K562 (cell line): ENCODE data around the gene EP300. TPM values are rescaled to one million over a fixed set of nuclear protein-coding genes. Genes with fewer than 3 reads are reported as not detected.

Source experiments
- ARHGAP35 ChIP-seq: fragments of 450-650 bp; IDR thresholded peaks from 2 replicates; pipeline ENCODE4 v1.6.1; 2018; ENCODE audit not compliant: partially characterized antibody
- BRD4 ChIP-seq: fragments of 200-600 bp; sonication (generic); IDR thresholded peaks from 2 replicates; pipeline ENCODE4 v1.6.1; 2017; ENCODE audit warnings: inconsistent platforms
- EP400 ChIP-seq: fragments of 450-650 bp; IDR thresholded peaks from 2 replicates; pipeline ENCODE4 v1.6.1; 2017; ENCODE audit warnings: antibody characterized with exemption, mild to moderate bottlenecking, moderate library complexity
- GABPA ChIP-seq: fragments of 200-800 bp; sonication (Bioruptor generic); conservative IDR thresholded peaks from 2 replicates; pipeline ENCODE4 v1.6.1; 2016; ENCODE audit warnings: low read depth, missing genetic modification characterization, missing compliant biosample characterization
- MTA1 ChIP-seq: fragments of 450-650 bp; IDR thresholded peaks from 2 replicates; pipeline ENCODE4 v1.6.1; 2017; ENCODE audit warnings: borderline replicate concordance
- MYC ChIP-seq, 2 experiments: fragments of 250-450 bp in 1 of 2; sonication (Bioruptor Pico) in 1 of 2; IDR thresholded peaks; 2 replicates each; pipeline versions ENCODE4 v1.5.1 to v1.6.1; 2012 to 2021; ENCODE audit warnings: low read depth in 2 of 2, borderline replicate concordance in 1 of 2, improper control_type of control experiment in 1 of 2, low read length in 1 of 2, mild to moderate bottlenecking in 1 of 2, moderate library complexity in 1 of 2
- ZNF121 ChIP-seq: sonication (generic); formaldehyde crosslinking; conservative IDR thresholded peaks from 2 replicates; pipeline ENCODE4 v1.8.0; 2022; ENCODE audit warnings: missing genetic modification reagents
- polyA plus RNA-seq, 8 experiments: library from polyadenylated mRNA; depleted of rRNA in 4 of 8; stranded (reverse) in 5 of 8; unstranded in 3 of 8; fragments of >200 nt; fragmentation: Nextera tagmentation in 2 of 8; fragmentation: Illumina TruSeq in 1 of 8; extraction: Ambion mirVana in 2 of 8; extraction: Trizol in 1 of 8; gene quantifications; 2 replicates each; pipeline versions ENCODE4 v1.2.1 to v1.2.3, GENCODE V29; 2011 to 2014; ENCODE audit warnings: inconsistent platforms in 1 of 8, missing spikeins in 1 of 8
- total RNA-seq, 7 experiments: library from RNA; depleted of rRNA in 6 of 7; stranded (reverse); fragments of >200 nt in 6 of 7; fragmentation: Illumina TruSeq in 2 of 7; extraction: Trizol in 2 of 7; gene quantifications; 2 replicates each; pipeline versions ENCODE4 v1.2.1 to v1.2.3, GENCODE V29; 2011 to 2021; ENCODE audit warnings: low replicate concordance in 1 of 7
- TF ChIP-seq, protein P1 (sequence below): fragments of 200-600 bp; sonication (generic); IDR thresholded peaks from one replicate; pipeline ENCODE4 v1.6.1; 2012; ENCODE audit warnings: mild to moderate bottlenecking, low read depth, low read length, inconsistent platforms
- TF ChIP-seq, protein P2 (sequence below): fragments of 250-450 bp; sonication (Bioruptor Pico); IDR thresholded peaks from 2 replicates; pipeline ENCODE4 v1.5.0; 2020; ENCODE audit warnings: mild to moderate bottlenecking
- TF ChIP-seq, protein P3 (sequence below): IDR thresholded peaks from 2 replicates; pipeline ENCODE4 v1.6.1; 2012; ENCODE audit warnings: low read depth, low read length, improper control_type of control experiment, borderline replicate concordance
- TF ChIP-seq, protein P4 (sequence below): fragments of 250-450 bp; sonication (Bioruptor Pico); IDR thresholded peaks from 2 replicates; pipeline ENCODE4 v1.8.0; 2021; ENCODE audit warnings: moderate library complexity, mild to moderate bottlenecking, inconsistent platforms

EP300 gene
- total and polyA plus RNA-seq, 9 of the 15 experiments (the other 6 are each of a cell fraction or from before 2014, with no cell fraction given), result 2.2 to 28.6 (median 10.9) TPM

DNA sequence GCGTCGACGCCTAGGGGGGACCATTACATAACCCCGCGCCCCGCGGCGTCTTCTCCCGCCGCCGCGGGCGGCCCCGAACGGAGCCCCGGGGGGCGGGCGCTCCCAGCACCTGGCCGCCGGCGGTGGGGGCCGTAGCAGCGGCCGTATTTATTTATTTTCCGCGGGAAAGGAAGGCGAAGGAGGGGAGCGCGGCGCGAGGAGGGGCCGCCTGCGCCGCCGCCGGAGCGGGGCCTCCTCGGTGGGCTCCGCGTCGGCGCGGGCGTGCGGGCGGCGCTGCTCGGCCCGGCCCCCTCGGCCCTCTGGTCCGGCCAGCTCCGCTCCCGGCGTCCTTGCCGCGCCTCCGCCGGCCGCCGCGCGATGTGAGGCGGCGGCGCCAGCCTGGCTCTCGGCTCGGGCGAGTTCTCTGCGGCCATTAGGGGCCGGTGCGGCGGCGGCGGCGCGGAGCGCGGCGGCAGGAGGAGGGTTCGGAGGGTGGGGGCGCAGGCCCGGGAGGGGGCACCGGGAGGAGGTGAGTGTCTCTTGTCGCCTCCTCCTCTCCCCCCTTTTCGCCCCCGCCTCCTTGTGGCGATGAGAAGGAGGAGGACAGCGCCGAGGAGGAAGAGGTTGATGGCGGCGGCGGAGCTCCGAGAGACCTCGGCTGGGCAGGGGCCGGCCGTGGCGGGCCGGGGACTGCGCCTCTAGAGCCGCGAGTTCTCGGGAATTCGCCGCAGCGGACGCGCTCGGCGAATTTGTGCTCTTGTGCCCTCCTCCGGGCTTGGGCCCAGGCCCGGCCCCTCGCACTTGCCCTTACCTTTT, at the start of gene EP300 (continued):
- TF ChIP-seq, protein P1, sequence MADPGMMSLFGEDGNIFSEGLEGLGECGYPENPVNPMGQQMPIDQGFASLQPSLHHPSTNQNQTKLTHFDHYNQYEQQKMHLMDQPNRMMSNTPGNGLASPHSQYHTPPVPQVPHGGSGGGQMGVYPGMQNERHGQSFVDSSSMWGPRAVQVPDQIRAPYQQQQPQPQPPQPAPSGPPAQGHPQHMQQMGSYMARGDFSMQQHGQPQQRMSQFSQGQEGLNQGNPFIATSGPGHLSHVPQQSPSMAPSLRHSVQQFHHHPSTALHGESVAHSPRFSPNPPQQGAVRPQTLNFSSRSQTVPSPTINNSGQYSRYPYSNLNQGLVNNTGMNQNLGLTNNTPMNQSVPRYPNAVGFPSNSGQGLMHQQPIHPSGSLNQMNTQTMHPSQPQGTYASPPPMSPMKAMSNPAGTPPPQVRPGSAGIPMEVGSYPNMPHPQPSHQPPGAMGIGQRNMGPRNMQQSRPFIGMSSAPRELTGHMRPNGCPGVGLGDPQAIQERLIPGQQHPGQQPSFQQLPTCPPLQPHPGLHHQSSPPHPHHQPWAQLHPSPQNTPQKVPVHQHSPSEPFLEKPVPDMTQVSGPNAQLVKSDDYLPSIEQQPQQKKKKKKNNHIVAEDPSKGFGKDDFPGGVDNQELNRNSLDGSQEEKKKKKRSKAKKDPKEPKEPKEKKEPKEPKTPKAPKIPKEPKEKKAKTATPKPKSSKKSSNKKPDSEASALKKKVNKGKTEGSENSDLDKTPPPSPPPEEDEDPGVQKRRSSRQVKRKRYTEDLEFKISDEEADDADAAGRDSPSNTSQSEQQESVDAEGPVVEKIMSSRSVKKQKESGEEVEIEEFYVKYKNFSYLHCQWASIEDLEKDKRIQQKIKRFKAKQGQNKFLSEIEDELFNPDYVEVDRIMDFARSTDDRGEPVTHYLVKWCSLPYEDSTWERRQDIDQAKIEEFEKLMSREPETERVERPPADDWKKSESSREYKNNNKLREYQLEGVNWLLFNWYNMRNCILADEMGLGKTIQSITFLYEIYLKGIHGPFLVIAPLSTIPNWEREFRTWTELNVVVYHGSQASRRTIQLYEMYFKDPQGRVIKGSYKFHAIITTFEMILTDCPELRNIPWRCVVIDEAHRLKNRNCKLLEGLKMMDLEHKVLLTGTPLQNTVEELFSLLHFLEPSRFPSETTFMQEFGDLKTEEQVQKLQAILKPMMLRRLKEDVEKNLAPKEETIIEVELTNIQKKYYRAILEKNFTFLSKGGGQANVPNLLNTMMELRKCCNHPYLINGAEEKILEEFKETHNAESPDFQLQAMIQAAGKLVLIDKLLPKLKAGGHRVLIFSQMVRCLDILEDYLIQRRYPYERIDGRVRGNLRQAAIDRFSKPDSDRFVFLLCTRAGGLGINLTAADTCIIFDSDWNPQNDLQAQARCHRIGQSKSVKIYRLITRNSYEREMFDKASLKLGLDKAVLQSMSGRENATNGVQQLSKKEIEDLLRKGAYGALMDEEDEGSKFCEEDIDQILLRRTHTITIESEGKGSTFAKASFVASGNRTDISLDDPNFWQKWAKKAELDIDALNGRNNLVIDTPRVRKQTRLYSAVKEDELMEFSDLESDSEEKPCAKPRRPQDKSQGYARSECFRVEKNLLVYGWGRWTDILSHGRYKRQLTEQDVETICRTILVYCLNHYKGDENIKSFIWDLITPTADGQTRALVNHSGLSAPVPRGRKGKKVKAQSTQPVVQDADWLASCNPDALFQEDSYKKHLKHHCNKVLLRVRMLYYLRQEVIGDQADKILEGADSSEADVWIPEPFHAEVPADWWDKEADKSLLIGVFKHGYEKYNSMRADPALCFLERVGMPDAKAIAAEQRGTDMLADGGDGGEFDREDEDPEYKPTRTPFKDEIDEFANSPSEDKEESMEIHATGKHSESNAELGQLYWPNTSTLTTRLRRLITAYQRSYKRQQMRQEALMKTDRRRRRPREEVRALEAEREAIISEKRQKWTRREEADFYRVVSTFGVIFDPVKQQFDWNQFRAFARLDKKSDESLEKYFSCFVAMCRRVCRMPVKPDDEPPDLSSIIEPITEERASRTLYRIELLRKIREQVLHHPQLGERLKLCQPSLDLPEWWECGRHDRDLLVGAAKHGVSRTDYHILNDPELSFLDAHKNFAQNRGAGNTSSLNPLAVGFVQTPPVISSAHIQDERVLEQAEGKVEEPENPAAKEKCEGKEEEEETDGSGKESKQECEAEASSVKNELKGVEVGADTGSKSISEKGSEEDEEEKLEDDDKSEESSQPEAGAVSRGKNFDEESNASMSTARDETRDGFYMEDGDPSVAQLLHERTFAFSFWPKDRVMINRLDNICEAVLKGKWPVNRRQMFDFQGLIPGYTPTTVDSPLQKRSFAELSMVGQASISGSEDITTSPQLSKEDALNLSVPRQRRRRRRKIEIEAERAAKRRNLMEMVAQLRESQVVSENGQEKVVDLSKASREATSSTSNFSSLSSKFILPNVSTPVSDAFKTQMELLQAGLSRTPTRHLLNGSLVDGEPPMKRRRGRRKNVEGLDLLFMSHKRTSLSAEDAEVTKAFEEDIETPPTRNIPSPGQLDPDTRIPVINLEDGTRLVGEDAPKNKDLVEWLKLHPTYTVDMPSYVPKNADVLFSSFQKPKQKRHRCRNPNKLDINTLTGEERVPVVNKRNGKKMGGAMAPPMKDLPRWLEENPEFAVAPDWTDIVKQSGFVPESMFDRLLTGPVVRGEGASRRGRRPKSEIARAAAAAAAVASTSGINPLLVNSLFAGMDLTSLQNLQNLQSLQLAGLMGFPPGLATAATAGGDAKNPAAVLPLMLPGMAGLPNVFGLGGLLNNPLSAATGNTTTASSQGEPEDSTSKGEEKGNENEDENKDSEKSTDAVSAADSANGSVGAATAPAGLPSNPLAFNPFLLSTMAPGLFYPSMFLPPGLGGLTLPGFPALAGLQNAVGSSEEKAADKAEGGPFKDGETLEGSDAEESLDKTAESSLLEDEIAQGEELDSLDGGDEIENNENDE, result no peak
- TF ChIP-seq EP400 (no peak), GABPA (tag) (no peak; the same call in 1 of the 2 replicates), ARHGAP35 (no peak), BRD4 (peak; percentile 3; the same call in 1 of the 2 replicates), ZNF121 (no peak), MTA1 (no peak), MYC (IDR thresholded peaks at IDR 0.05; ENCODE audit: low read depth, low read length) (peak; percentile 42; the same call in 1 of the 2 replicates), MYC (CRISPR knock-in tag; IDR thresholded peaks at IDR 0.05; ENCODE audit: borderline replicate concordance, low read depth) (no peak)
- TF ChIP-seq, protein P2, sequence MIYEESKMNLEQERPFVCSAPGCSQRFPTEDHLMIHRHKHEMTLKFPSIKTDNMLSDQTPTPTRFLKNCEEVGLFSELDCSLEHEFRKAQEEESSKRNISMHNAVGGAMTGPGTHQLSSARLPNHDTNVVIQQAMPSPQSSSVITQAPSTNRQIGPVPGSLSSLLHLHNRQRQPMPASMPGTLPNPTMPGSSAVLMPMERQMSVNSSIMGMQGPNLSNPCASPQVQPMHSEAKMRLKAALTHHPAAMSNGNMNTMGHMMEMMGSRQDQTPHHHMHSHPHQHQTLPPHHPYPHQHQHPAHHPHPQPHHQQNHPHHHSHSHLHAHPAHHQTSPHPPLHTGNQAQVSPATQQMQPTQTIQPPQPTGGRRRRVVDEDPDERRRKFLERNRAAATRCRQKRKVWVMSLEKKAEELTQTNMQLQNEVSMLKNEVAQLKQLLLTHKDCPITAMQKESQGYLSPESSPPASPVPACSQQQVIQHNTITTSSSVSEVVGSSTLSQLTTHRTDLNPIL, result no peak
- TF ChIP-seq, protein P3, sequence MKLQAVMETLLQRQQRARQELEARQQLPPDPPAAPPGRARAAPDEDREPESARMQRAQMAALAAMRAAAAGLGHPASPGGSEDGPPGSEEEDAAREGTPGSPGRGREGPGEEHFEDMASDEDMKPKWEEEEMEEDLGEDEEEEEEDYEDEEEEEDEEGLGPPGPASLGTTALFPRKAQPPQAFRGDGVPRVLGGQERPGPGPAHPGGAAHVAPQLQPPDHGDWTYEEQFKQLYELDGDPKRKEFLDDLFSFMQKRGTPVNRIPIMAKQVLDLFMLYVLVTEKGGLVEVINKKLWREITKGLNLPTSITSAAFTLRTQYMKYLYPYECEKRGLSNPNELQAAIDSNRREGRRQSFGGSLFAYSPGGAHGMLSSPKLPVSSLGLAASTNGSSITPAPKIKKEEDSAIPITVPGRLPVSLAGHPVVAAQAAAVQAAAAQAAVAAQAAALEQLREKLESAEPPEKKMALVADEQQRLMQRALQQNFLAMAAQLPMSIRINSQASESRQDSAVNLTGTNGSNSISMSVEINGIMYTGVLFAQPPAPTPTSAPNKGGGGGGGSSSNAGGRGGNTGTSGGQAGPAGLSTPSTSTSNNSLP, result no peak
- TF ChIP-seq, protein P4, sequence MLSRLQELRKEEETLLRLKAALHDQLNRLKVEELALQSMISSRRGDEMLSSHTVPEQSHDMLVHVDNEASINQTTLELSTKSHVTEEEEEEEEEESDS (CRISPR knock-in tag), result no peak
